ENCODE results near the gene LRRC4C.
"Not testable (repeated sequence)": the region's sequence is repeated elsewhere in the genome, so short reads cannot be mapped to it uniquely, and the experiment has no call there.

Gene LRRC4C

DNA sequence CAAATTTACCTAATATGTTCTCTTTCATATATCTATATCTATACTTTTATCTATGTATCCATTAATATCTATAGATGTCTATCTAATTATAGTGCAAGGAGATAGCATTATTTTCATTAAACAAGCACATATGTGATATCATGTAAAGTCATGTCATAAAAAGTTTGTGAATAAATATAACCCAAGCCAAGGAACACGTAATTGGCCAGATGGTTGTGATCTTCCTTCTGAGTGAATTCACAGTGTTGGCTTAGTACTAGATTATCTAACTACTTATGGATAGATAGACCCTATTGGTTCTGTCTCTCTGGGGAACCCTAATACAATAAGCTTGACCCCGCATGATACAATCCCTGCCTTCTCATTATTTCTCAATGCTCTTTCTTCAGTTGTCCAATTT, 484.4 kb downstream of the LRRC4C start:
- Histone ChIP-seq H3K27ac (ENCODE audit: low read depth, low read length) (no peak overlapping the region), H3K79me2 (ENCODE audit: control insufficient read depth, insufficient read depth, low read length, unreplicated experiment) (no peaks in the 10 kb centered on the region), H3K27me3 (ENCODE audit: insufficient read depth, low read length) (no peaks in the 10 kb centered on the region), H3K36me3 (ENCODE audit: insufficient read depth, low read length) (no peaks in the 10 kb centered on the region), H2AFZ (ENCODE audit: low read length, unreplicated experiment) (no peak overlapping the region), H3K4me3 (ENCODE audit: low read depth, low read length) (no peak overlapping the region), H3K4me1 (ENCODE audit: control insufficient read depth, insufficient read depth, low read length, unreplicated experiment) (no peaks in the 10 kb centered on the region)

DNA sequence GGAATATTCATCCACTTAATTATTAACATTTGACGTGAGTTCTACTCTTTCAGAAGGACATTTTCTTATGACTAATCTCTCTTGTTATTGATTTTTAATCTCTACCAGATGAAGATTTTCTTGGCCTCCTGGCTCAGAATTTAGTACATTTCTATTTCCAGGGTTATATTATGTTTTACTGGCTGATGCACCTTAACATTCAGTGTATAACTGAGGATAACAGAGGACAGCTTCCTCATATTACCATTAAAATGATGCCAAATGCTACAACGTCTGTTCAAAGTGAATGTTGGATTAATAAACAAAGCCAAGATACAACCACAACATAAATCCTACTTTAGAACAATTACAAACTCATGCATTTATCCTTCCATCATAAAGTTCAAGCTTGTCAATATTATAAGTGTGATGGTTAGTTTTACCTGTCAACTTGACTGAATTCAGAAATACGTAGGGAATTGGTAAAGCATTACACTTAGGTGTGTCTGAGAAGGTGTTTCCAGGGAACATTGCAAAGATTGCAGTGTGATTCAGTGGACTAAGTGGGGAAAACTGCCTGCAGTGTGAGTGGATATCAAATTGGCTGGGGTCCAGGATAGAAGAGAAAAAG, 485.2 kb downstream of the LRRC4C start:
- no peak overlapping the region for H3K27ac ChIP-seq (ENCODE audit: low read depth, low read length)
- H3K36me3 ChIP-seq (ENCODE audit: insufficient read depth, low read length), result no peaks in the 10 kb centered on the region
- no peaks in the 10 kb centered on the region for H3K27me3 ChIP-seq (ENCODE audit: insufficient read depth, low read length)
- H3K4me1 ChIP-seq (ENCODE audit: control insufficient read depth, insufficient read depth, low read length, unreplicated experiment), result no peaks in the 10 kb centered on the region
- H2AFZ ChIP-seq (ENCODE audit: low read length, unreplicated experiment), result no peak overlapping the region
- no peak overlapping the region for H3K4me3 ChIP-seq (ENCODE audit: low read depth, low read length)
- no peaks in the 10 kb centered on the region for H3K79me2 ChIP-seq (ENCODE audit: control insufficient read depth, insufficient read depth, low read length, unreplicated experiment)

DNA sequence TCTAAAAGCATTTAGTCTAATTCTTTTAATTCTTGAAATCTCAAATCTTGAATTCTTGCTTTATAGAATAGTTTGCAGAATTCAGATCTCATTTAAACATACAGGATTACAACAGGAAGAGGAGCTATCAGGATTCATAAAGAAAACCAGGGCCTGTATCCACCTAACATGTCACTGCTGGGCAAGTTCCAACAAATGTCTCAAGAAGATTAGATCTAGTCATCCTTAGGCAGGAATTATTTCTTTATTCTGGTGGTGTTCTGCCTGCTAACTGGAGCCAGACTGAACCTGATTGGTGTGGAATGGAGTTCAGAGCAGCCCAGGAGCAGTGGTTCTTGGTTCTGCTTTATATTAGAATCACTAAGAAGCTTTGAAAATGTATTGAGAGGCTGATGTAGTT, 500.7 kb downstream of the LRRC4C start:
- Histone ChIP-seq H3K4me1 (ENCODE audit: control insufficient read depth, insufficient read depth, low read length, unreplicated experiment) (no peaks in the 10 kb centered on the region), H2AFZ (ENCODE audit: low read length, unreplicated experiment) (no peak overlapping the region), H3K27ac (ENCODE audit: low read depth, low read length) (no peak overlapping the region), H3K27me3 (ENCODE audit: insufficient read depth, low read length) (no peaks in the 10 kb centered on the region), H3K36me3 (ENCODE audit: insufficient read depth, low read length) (no peaks in the 10 kb centered on the region), H3K4me3 (ENCODE audit: low read depth, low read length) (no peak overlapping the region), H3K79me2 (ENCODE audit: control insufficient read depth, insufficient read depth, low read length, unreplicated experiment) (no peaks in the 10 kb centered on the region)

DNA sequence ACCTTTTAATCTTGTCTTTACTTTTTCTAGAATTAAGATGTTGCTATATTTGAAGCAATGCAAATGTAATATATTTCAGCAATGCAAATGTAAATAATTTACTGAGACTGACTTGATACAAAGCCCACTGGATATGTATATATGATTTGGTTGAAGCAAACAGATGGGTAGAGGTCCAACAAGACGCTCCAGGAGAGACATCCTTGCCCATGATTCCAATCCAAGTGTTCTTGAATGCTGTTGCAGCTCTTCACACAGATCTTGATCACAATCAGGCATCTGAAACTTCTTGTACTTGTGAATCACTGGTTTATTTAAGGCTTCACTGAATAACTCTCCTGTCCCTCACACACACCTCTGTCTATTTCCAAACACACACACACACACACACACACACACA, 507.0 kb downstream of the LRRC4C start:
- no peak overlapping the region for H3K4me3 ChIP-seq (ENCODE audit: low read depth, low read length)
- H3K27me3 ChIP-seq (ENCODE audit: insufficient read depth, low read length), result no peaks in the 10 kb centered on the region
- no peak overlapping the region for H3K27ac ChIP-seq (ENCODE audit: low read depth, low read length)
- no peaks in the 10 kb centered on the region for H3K36me3 ChIP-seq (ENCODE audit: insufficient read depth, low read length)
- no peaks in the 10 kb centered on the region for H3K4me1 ChIP-seq (ENCODE audit: control insufficient read depth, insufficient read depth, low read length, unreplicated experiment)
- H3K79me2 ChIP-seq (ENCODE audit: control insufficient read depth, insufficient read depth, low read length, unreplicated experiment), result no peaks in the 10 kb centered on the region
- no peak overlapping the region for H2AFZ ChIP-seq (ENCODE audit: low read length, unreplicated experiment)

DNA sequence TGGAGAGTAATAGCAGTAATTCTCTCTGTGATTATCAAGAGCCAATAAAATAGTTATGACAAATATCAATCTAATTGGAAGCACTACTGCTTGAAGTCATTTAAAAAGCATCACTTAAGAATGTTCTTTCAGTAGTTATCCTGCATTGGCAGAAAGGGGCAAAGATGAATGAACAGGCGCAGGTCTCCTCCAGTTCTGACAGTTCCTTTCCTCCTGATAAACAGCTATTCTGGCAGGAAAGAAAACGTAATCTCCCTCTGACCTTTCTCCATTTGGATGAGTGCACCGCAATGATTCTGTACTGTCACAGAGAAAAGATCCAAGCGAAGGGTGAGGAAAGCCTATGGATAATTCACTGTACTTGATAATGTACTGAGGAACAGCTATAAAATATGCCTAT, 521.5 kb downstream of the LRRC4C start:
- Histone ChIP-seq H3K36me3 (ENCODE audit: insufficient read depth, low read length) (no peaks in the 10 kb centered on the region), H3K79me2 (ENCODE audit: control insufficient read depth, insufficient read depth, low read length, unreplicated experiment) (no peaks in the 10 kb centered on the region), H3K4me3 (ENCODE audit: low read depth, low read length) (no peak overlapping the region), H3K4me1 (ENCODE audit: control insufficient read depth, insufficient read depth, low read length, unreplicated experiment) (no peaks in the 10 kb centered on the region), H2AFZ (ENCODE audit: low read length, unreplicated experiment) (no peak overlapping the region), H3K27me3 (ENCODE audit: insufficient read depth, low read length) (no peaks in the 10 kb centered on the region), H3K27ac (ENCODE audit: low read depth, low read length) (no peak overlapping the region)

DNA sequence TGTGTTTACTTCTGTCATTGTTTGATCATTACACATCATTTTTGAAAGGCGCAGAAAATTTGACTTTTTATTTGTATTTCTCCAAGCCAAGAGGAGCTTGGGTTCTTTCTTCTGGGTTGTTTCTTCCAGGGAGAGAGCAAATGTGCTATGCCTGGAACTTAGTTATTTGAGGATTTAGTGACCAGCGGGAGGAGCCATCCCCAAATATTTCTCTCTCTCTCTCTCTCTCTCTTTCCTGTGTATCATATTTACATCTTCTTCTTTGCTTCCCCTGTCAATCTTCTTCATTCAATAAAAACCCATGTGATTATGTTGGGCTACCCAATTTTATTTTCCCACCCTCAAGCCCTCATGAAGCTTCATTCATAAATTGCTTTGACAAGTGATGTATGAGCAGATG, 534.5 kb downstream of the LRRC4C start:
- Histone ChIP-seq H3K4me3 (ENCODE audit: low read depth, low read length) (no peak overlapping the region), H3K36me3 (ENCODE audit: insufficient read depth, low read length) (no peaks in the 10 kb centered on the region), H3K27ac (ENCODE audit: low read depth, low read length) (no peak overlapping the region), H2AFZ (ENCODE audit: low read length, unreplicated experiment) (no peak overlapping the region), H3K79me2 (ENCODE audit: control insufficient read depth, insufficient read depth, low read length, unreplicated experiment) (no peaks in the 10 kb centered on the region), H3K4me1 (ENCODE audit: control insufficient read depth, insufficient read depth, low read length, unreplicated experiment) (no peaks in the 10 kb centered on the region), H3K27me3 (ENCODE audit: insufficient read depth, low read length) (no peaks in the 10 kb centered on the region)

DNA sequence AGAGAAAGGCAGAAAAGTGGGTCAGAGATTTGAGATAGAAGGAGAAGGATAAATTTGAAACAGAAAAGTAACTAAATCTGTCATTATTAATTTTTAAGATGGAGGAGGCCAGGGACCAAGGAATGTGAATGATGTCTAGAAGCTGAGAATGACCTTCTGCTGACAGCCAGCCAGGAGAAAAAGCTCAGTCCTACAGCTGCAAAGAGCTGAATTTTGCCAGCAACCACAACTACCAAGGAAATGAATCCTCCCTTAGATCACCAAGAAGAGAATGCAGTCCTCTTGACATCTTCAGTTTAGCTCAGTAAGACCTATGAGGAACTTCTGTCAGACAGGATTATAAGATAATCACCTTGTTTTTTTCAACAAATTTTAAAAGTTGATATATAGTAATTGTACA, 538.2 kb downstream of the LRRC4C start:
- Histone ChIP-seq H3K4me3 (ENCODE audit: low read depth, low read length) (no peak overlapping the region), H3K79me2 (ENCODE audit: control insufficient read depth, insufficient read depth, low read length, unreplicated experiment) (no peaks in the 10 kb centered on the region), H3K27me3 (ENCODE audit: insufficient read depth, low read length) (no peaks in the 10 kb centered on the region), H2AFZ (ENCODE audit: low read length, unreplicated experiment) (no peak overlapping the region), H3K36me3 (ENCODE audit: insufficient read depth, low read length) (no peaks in the 10 kb centered on the region), H3K27ac (ENCODE audit: low read depth, low read length) (no peak overlapping the region), H3K4me1 (ENCODE audit: control insufficient read depth, insufficient read depth, low read length, unreplicated experiment) (no peaks in the 10 kb centered on the region)

DNA sequence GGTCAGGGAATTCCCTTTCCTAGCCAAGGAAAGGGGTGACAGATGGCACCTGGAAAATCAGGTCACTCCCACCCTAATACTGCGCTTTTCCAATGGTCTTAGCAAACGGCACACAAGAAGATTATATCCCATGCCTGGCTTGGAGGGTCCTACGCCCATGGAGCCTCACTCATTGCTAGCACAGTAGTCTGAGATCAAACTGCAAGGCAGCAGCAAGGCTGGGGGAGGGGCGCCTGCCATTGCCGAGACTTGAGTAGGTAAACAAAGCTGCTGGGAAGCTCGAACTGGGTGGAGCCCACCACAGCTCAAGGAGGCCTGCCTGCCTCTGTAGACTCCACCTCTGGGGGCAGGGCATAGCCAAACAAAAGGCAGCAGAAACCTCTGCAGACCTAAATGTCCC, 548.7 kb downstream of the LRRC4C start:
- not testable (repeated sequence) for H3K4me1 ChIP-seq (ENCODE audit: control insufficient read depth, insufficient read depth, low read length, unreplicated experiment); H3K36me3 ChIP-seq (ENCODE audit: insufficient read depth, low read length); H2AFZ ChIP-seq (ENCODE audit: low read length, unreplicated experiment); H3K79me2 ChIP-seq (ENCODE audit: control insufficient read depth, insufficient read depth, low read length, unreplicated experiment); H3K4me3 ChIP-seq (ENCODE audit: low read depth, low read length); H3K27ac ChIP-seq (ENCODE audit: low read depth, low read length); H3K27me3 ChIP-seq (ENCODE audit: insufficient read depth, low read length)

DNA sequence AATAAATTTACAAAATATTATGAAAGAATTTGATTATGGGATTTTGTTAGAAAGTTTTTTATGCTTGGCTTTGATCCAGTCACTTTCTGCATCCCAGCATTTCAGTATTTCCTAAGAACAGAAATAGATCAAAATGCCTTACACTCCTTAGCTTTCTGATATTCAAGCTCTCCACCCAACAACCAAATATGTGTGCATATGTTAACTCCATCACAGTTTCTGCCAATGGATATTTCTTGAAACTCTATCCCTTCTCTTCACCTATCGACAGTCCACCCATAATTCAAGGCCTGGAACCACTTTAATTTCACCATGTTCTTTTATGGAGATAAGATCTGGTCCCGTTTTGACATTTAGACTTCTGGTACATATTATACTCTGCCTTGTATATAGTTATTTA, 565.0 kb downstream of the LRRC4C start:
- H3K27ac ChIP-seq (ENCODE audit: low read depth, low read length), result no peak overlapping the region
- H3K36me3 ChIP-seq (ENCODE audit: insufficient read depth, low read length), result no peaks in the 10 kb centered on the region
- H3K27me3 ChIP-seq (ENCODE audit: insufficient read depth, low read length), result no peaks in the 10 kb centered on the region
- H3K4me3 ChIP-seq (ENCODE audit: low read depth, low read length), result no peak overlapping the region
- H3K79me2 ChIP-seq (ENCODE audit: control insufficient read depth, insufficient read depth, low read length, unreplicated experiment), result no peaks in the 10 kb centered on the region
- H2AFZ ChIP-seq (ENCODE audit: low read length, unreplicated experiment), result no peak overlapping the region
- no peaks in the 10 kb centered on the region for H3K4me1 ChIP-seq (ENCODE audit: control insufficient read depth, insufficient read depth, low read length, unreplicated experiment)

DNA sequence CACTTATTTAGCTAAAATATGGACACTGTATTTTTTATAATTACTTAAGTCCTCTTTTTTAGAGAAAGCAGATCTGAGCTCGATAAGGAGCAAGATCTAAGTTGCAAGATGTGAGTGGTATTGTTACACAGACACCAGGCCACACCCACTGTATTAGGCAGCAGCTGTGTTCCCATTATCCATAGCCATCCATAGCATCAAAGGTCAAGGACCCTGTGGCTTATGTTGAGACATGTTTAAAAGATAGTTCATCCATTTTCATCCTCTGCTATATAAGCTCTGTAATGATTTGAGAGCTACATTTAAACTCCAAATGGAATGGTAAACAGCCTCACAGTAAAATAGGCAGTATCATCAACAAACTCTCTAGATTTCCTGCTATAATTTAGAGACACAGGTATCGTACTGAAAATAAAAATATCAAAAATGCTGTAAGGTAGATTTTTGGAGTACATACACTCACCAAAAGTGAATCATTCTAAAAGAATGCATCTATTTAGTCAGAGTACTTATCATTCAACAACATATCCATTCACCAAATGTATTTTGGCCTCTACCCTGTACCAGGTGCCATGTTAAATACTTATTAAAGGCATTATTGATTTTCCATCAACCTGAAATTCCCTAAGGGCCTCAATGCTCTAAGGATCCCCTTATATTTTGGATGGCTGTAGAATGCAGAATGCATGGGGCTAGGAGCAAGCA, 574.0 kb downstream of the LRRC4C start:
- Histone ChIP-seq H2AFZ (ENCODE audit: low read length, unreplicated experiment) (no peak overlapping the region), H3K27me3 (ENCODE audit: insufficient read depth, low read length) (no peaks in the 10 kb centered on the region), H3K36me3 (ENCODE audit: insufficient read depth, low read length) (no peaks in the 10 kb centered on the region)

DNA sequence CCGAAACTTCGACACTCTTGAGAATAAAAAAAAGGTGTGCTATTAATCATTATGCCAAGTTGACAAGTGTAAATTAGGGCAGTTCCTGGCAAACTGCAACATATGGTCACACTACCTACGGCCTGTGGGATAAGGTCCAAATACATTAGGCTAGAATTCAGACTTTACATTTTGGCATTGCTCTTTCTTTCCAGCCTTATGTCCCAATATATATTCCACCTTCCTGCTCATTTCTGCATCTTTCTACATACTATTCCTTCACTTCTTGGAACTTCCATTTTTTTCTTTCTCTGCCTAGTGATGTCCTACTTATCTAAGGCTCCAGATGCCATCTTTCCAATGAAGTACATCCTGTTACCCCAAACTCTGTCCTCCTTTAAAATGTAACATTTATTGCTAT, 577.2 kb downstream of the LRRC4C start:
- Histone ChIP-seq H2AFZ (ENCODE audit: low read length, unreplicated experiment) (no peak overlapping the region), H3K36me3 (ENCODE audit: insufficient read depth, low read length) (no peaks in the 10 kb centered on the region), H3K27ac (ENCODE audit: low read depth, low read length) (no peak overlapping the region), H3K4me3 (ENCODE audit: low read depth, low read length) (no peak overlapping the region), H3K79me2 (ENCODE audit: control insufficient read depth, insufficient read depth, low read length, unreplicated experiment) (no peaks in the 10 kb centered on the region), H3K27me3 (ENCODE audit: insufficient read depth, low read length) (no peaks in the 10 kb centered on the region), H3K4me1 (ENCODE audit: control insufficient read depth, insufficient read depth, low read length, unreplicated experiment) (no peaks in the 10 kb centered on the region)

More for the DNA sequence above, 574.0 kb downstream of the LRRC4C start:
- H3K4me1 ChIP-seq (ENCODE audit: control insufficient read depth, insufficient read depth, low read length, unreplicated experiment), result no peaks in the 10 kb centered on the region
- H3K4me3 ChIP-seq (ENCODE audit: low read depth, low read length), result no peak overlapping the region
- H3K27ac ChIP-seq (ENCODE audit: low read depth, low read length), result no peak overlapping the region
- H3K79me2 ChIP-seq (ENCODE audit: control insufficient read depth, insufficient read depth, low read length, unreplicated experiment), result no peaks in the 10 kb centered on the region
